HG03280 (cell line): ENCODE data around the gene AP5B1.

Experiments
- ATAC-seq: cut with Tn5 transposase; IDR thresholded peaks from one replicate; pipeline ENCODE4 v1.9.1; 2021; ENCODE audit warnings: mild to moderate bottlenecking, moderate library complexity; ENCODE audit not compliant: unreplicated experiment

AP5B1 gene

GRCh38 chr11:65802841-65803240 is 22.1 kb upstream of the AP5B1 start:
- ATAC-seq = peak; percentile 75

DNA sequence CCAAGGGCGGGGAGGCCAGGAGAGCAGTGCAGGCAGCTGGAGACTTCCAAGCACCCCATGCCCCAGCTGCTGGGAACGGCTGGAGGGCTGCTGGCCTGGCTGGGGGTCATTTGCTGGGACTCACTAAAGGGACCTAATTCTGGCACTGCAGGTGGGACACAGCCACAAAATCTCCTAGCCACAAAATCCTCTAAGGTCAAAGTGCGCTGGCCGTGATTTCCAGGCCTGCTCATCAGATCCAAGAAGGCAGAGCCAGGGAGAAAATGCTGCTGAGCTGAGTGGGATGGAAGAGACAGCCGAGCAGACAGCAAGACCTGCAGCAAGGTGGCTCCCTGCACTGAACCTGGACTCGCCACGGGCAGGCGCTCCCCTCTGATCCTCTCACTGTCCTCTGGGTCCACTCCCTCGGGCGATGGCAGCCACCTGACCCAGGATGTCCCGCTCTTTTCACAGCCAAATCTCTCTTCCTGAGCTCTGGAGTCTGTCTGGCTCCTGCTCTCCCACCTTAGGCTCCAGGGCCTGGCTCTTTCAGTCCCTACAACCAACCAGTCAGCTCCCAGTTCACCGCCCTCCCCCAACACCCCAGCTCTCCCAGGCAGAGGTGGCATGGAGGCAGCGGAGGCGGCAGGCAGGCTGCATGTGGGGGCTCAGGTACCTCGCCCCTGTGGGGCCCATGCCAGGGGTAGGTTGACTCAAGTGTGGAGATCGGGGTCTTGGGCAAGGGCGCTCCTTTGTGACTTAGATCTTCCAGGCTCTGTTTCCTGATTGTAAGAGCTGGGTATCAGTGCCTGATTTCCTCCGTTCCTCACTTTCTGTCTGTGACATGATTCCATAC is 20.6 kb upstream of the AP5B1 start:
- no peak for ATAC-seq

GRCh38 chr11:65798882-65799281 is 18.1 kb upstream of the AP5B1 start:
- no peak for ATAC-seq

- ATAC-seq = no peak
Observed at GRCh38 chr11:65797711-65798110, 16.9 kb upstream of the AP5B1 start.

- ATAC-seq = no peak
Observed at GRCh38 chr11:65796726-65797601, 16.2 kb upstream of the AP5B1 start.

GRCh38 chr11:65794570-65795510 is 14.1 kb upstream of the AP5B1 start:
- no peak for ATAC-seq

DNA sequence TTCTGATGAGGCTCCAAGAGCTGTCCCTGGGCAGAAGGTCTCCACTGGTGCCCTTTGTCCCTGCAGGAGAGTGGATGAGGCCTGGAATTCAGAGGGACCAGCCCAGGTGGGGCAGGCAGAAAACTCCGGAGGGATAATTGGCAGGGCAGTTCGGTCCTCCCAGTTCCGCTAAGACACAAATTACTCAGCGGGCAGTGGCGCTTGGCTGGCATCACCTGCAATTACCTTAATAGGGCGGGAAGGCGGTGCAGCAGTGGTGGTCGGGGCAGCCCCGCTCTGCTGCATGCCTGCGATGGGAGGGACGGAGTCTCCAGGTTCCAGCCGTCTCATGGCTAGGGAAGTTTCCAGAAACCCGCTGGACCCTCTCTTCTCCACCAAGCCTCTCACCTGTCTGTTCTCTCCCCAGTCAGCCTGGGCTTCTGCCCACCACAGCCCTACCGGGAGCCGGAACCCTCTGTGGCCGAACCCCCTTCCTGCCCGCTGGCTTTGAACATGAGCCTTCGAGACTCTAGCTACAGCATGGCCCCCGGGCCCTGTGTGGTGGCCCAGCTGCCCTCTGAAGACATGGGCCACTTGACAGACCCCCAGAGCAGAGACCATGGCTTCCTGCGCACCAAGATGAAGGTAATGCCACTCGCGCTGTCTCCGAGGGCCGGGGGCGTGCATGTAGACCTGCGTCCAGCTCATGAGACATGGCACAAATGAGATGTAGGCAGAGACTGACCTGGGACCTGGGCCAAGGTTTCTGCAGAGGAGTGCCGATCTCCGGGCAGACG is 13.0 kb upstream of the AP5B1 start:
- no peak for ATAC-seq

DNA sequence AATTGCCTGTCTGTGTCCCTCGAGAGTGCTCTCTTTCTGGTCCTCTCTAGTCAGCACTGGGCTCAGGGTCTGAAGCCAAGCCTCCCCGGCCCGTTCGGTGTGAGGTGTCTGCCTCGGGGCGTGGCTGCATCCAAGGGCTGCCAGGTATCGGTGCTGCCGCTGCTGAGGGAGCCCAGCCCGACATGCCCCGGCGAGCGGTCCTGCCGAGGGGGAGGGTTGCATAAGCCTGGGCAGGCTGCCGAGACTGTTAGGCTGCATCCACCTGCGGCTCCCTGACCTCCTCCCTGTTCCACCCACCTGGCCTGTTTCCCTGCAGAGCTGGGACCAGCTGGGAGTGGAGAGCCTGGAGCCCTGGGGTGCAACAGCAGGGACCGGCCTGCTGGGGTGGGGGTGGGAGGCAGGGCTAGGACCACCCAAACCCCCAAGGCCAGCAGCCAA is 12.4 kb upstream of the AP5B1 start:
- no peak for ATAC-seq

DNA sequence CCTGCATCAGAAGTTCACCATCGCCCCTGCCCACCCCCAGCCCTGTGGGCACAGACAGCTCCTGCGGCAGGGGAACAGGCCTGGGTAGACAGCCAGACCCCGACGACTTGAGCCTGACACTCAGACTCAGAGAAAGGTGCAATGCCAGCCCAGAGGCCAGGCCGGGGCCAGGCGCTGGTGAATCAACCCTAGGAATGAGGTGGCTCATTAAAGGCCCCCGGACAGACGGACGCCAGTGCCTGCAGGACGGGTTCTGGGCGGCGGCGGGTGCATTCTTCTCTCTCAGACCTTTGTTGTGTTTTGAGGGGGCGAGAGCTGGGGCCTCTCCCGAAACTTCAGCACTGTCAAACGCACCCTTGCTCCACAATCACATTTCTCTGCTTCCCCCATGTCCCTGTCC is 11.7 kb upstream of the AP5B1 start:
- no peak for ATAC-seq

DNA sequence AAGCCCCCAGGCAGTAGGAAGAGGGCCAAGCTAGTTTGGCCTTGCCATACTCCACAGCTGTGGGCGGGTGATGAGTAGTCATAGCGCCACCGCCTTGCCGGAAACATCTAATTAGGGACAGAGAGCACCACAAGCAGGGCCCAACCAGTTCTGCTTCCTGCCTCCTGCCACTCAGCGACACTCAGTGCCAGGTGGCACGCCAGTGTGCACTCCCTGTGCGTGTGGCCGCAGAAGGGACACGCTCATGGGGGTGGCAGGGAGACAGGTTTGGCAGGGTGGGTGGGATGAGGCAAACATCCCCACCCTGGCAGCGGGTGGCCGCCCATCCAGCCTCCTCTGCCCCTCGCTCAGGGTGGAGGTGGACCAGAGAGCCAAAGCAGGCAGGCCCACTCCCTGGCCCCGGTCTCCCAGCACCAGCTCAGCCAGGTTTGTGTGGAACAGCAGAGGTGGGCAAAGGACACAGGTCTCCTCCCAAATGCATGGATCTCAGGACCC is 11.0 kb upstream of the AP5B1 start:
- no peak for ATAC-seq

GRCh38 chr11:65790902-65791650 is 10.3 kb upstream of the AP5B1 start:
- ATAC-seq = no peak

DNA sequence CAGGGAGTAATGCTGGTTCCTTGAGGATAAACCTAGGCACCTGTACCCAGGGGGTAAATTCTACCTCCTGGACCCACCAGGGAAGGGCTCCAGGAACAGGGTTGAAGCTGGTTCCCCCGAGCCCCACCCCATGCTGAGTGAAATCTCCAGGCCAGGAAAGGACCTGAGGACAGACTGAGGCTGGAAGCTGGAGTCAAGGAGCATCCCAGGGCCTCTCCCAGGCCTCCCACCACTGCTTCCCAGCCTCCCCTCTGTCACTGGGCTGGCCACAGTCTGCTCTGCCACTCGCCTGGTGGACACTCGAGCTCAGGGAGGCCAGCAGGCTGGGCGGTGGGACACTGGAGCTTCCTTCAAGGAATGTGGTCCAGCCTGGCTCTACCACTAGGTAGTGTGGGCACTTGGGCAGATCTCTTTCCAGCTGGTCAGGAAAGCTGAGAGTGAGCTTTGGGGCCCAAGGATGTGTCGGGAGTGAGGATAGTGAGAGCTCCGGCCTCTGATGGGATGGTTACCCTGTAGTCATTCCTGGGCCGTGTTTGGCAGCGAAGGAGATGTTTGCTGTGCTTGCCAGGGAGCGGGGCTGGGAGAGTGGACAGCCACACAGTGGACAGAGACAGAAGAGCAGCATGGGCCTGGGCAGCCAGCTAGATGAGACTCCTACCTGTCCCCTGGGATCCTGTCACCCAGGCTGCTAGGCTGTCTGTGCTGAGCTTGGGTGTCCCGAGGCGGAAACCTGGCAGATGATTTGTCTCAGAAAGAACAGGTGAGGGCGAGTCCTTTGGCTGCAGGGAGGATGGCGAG is 9.5 kb upstream of the AP5B1 start:
- ATAC-seq = no peak

GRCh38 chr11:65789230-65790103 is 8.7 kb upstream of the AP5B1 start:
- ATAC-seq = no peak

- no peak for ATAC-seq
Observed at GRCh38 chr11:65788821-65789220, 8.0 kb upstream of the AP5B1 start.

DNA sequence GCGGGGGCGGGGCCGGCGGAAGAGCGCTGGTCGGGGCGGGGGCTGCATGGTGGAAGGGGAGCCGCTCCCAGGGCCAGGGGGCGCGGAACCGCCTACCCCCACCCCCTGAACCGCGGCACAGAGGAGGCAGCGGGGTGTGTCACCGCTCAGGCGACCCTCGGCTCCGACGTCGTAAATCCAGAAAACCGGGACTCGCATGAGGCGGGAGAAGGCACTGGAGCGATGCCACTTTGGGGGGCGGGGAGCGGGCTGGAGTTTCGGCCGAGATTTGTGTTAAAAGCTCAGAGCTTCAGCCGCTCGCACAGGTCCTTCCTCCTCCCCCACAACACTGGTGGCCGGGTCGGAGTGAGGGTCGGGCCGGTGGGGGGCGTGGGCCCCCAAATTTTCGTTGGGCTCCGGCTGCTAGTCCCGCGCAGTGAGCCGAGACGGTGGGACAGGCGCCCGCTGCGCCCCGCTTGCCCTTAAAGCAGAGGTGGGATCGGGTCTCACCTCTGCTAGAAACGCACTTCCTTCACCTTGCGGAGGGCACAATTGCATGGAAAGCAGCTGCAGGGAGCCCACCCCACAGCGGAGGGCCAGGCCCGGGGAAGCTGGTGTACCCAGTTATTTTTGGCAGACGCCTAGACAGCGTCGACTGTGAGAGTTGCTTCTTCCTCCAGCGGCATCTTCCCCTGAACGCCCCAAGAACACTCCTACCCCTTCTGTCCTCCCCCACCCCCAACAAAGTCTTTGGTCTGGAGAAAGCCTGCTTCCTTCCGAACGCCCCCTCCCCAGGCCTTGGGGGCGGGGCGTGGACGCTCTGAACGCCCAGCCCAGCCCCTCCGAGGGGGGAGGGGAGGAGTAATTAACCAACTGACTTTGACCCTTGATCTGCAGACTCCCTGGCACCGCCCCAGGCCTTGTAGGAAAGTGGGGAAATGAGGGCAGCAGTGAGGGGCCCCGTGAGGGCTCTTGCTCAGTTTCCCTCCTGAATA is 7.2 kb upstream of the AP5B1 start:
- no peak for ATAC-seq
